Left cardiac atrium (tissue), 4 donors: ENCODE results near the gene COLEC11. TPM values are rescaled to one million over a fixed set of nuclear protein-coding genes. Genes with fewer than 3 reads are reported as not detected.

Experiments used
- ATAC-seq, 2 donors: fragments of 200-7000 bp; cut with Tn5 transposase; one replicate each; pipeline ENCODE4 v1.9.1; 2020; ENCODE audit warnings: mild to moderate bottlenecking in 2 of 2, moderate library complexity in 2 of 2
- DNase-seq: peaks from one replicate; pipeline ENCODE4 v3.0.0-alpha.2; 2020
- intact Hi-C, 2 donors: fragments of 100-400 bp; cut with DNase I; formaldehyde crosslinking; loops; one replicate each; pipeline versions ENCODE4 v1.14.1 to v1.15.1; 2022 to 2023
- total RNA-seq, 2 donors: library from RNA; stranded (reverse); fragmentation: NEBNext Ultra II Directional; extraction: Animal tissue kit (Norgen Biotek cat#: 25700); gene quantifications; one replicate each; pipeline ENCODE4 v1.2.1, GENCODE V29; 2021
- donor health status: DM: no; HTN: yes; CAD: no.
- donor health status: DM: no; HTN: yes; CAD: no; lungs with severe emphysema.
- donor health status: DM: yes; HTN: yes; CAD: no.
- donor health status: Dilated cardiomyopathy.

Gene COLEC11
- total RNA-seq, 2 donors from 2014 or later, result 3.3 to 25.0 TPM

DNA sequence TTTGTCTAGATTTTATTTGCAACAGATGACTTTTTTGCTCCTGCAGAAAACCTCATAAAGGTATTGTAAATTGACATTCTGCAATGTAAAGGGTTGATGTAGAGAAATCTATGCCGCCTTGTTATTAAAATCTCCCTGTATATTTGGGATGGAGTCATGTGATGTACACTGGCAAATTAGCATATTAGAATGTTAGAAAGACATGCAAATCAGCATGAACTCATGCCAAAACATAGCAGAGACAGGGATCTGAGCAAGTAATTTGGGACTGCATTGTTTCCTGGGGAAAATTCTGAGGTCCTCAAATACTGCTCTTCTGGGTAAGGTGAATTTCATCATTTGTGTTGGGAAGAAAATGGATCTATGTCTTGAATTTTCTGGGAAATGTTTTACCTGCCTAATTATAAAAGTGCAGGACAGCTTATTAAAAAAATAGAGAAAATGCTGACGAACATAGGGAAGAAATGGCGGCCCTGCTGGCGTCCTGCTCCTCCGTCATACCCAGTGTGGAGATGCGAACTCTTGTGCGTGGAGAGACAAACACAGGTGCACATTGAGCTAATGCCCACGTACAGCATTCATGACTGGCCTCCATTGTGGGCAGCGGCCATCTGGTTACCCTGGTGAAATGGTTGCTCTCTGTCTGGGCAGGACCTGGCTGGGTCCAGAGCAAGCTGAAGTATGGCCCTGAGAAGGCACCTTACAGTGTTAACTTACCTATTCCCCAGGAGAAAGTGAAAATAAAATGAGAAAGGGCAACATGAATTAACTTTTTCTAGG is 79.3 kb downstream of the COLEC11 start:
- intact Hi-C loops, result no loop called here
- no peak for DNase-seq
- no peak for ATAC-seq

DNA sequence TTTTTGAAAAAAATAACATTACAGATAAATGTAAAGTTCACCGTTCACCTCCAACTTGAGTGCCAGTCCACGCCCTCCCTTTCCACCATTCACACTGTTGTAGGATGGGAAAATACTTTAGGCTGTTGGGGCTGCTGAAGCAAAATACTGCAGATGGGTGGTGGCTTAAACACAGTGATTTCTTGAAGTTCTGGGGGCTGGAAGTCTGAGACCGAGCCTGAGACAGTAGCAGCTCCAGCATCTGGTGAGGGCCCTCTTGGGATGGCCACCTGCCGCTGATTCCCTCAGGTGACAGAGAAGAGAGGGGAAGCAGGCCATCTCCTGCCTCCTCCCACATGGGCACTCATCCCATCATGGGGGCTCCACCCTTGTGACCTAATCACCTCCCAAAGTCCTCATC is 80.8 kb downstream of the COLEC11 start:
- no peak for ATAC-seq
- no peak for DNase-seq
- intact Hi-C loops, result no loop called here

DNA sequence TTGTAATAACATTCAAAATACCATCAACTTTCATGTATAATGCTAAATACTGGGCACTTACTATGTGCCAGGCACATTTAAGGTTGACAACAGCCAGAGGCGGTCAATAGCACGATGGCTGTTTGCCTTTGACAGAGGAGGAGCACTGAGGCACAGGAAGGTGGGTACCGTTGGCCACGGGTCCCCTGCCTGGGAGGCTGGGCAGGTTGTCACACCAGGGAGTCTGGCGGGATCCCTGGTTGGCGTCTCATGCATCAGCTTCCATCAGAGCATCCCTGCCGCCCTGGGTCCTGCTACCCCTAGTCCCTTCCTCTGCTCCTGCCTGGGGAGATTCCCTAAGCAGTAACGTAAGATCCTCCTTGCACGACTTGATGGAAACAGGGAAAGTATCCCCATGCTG is 82.5 kb downstream of the COLEC11 start:
- DNase-seq (no peak), ATAC-seq (no peak)
- intact Hi-C loops, result no loop called here

GRCh38 chr2:3678212-3678611 is 83.3 kb downstream of the COLEC11 start:
- ATAC-seq (no peak), DNase-seq (no peak)
- intact Hi-C loops, result no loop called here

DNA sequence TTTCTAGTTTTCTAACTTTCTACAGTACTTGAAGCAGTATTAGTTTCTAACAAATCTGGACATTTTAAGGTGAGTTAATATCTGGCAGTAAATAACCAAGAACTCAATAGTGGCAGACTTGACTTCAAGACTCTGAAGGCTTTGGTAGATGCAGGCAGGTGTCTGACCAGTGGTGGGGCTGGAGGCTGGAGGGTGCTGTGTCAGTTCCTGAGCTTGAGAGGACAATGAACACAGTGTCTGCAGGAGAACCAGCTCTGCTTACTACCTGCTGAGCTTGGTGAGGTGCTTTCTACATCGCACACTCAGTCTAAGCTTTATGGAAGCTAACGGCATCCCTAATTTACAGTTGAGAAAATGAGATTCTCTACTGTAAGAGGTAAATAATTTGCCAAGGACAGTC is 84.3 kb downstream of the COLEC11 start:
- intact Hi-C loops, result no loop called here
- ATAC-seq, result no peak
- no peak for DNase-seq

- no peak for DNase-seq
- intact Hi-C loops, result no loop called here
- ATAC-seq, result no peak
Observed at GRCh38 chr2:3679616-3680393, 84.9 kb downstream of the COLEC11 start.

GRCh38 chr2:3680548-3681345 is 85.8 kb downstream of the COLEC11 start:
- DNase-seq, result no peak

GRCh38 chr2:3681625-3682024 is 86.7 kb downstream of the COLEC11 start:
- intact Hi-C loops, result no loop called here
- DNase-seq, result no peak
- ATAC-seq, result no peak

More at GRCh38 chr2:3680548-3681345, 85.8 kb downstream of the COLEC11 start:
- intact Hi-C loops, result no loop called here
- ATAC-seq, result no peak

DNA sequence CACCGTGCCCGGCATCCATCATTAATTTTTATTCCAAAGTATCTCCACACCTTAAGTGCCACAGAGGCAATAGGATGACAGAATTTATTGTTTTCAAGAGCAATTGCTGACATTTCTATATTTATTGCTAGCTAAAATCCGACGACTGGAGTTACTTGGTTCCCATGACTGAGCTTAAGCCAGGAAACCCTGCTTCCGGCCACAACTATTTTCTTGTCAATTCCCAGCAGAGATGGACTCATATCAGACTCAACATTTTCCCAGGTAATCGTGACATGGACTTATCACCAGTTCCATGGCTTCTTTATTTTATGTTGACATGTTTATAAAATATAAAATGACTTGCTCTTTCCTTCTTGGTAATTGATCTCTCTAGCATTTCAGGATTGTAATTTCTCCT is 87.9 kb downstream of the COLEC11 start:
- ATAC-seq (no peak), DNase-seq (no peak)
- intact Hi-C loops, result no loop called here

DNA sequence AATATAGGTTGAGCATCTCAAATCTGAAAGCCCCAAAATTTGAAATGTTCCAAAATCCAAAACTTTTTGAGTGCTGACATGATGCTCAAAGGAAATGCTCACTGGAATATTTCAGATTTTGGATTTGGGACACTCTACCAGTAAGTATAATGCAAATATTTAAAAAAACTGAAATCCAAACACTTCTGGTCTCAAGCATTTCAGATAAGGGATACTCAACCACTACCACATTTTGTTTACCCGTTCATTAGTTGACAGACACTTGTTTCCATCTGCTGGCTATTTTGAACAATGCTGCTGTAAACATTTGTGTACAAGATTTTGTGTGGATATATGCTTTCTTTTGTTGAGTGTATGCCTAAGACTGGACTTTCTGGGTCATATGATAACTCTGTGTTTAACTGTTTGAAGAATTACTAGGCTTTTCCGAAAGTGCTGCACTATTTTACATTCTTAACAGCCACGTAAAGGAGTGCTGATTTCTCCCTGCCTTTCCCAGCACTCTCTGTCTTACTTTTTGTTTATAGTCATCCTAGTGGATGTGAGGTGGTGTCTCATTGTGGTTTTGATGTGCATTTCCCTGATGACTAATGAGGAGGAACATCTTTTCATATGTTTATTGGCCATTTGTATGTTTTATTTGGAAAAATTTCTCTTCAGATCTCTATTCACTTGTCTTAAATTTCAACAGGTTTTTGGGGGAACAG is 89.0 kb downstream of the COLEC11 start:
- ATAC-seq, result no peak
- intact Hi-C loops, result no loop called here
- no peak for DNase-seq

GRCh38 chr2:3689998-3690748 is 95.3 kb downstream of the COLEC11 start:
- DNase-seq (no peak), ATAC-seq (no peak)
- intact Hi-C loops, result no loop called here

GRCh38 chr2:3692375-3692774 is 97.5 kb downstream of the COLEC11 start:
- intact Hi-C loops, result no loop called here
- no peak for DNase-seq
- no peak for ATAC-seq

Other genes with a start within 250 kb of the COLEC11 start
- 10 to 100 TPM; 11.0 to 11.4 TPM for gene EIPR1, start 217.3 kb upstream of the COLEC11 start, total RNA-seq
- 10 to 100 TPM; 76.2 to 86.3 TPM for gene TRAPPC12, start 215.4 kb upstream of the COLEC11 start, total RNA-seq
- 100 to 1,000 TPM; 102 to 128 TPM for gene ADI1, start 75.6 kb upstream of the COLEC11 start, total RNA-seq
- 10 to 100 TPM; 17.3 to 22.2 TPM for gene RNASEH1, start 36.8 kb upstream of the COLEC11 start, total RNA-seq
- gene RPS7, start 19.9 kb upstream of the COLEC11 start, total RNA-seq, result 100 to 1,000 TPM; 765 to 811 TPM
- gene ALLC, start 63.1 kb downstream of the COLEC11 start, total RNA-seq, result under 1 TPM in 1 of 2 donors, not detected in 1; 0.26 TPM
- not detected for gene DCDC2C, start 108.5 kb downstream of the COLEC11 start, total RNA-seq